K562 (cell line): ENCODE measurements around the gene SETDB2. TPM values are rescaled to one million over a fixed set of nuclear protein-coding genes. Genes with fewer than 3 reads are reported as not detected.

Experiments
- CXXC5 ChIP-seq: fragments of 250-450 bp; sonication (Bioruptor Pico); IDR thresholded peaks from 2 replicates; pipeline ENCODE4 v1.8.0; 2022; ENCODE audit warnings: inconsistent platforms, mild to moderate bottlenecking, moderate library complexity
- HEY1 ChIP-seq: fragments of 250-450 bp; sonication (Bioruptor Pico); IDR thresholded peaks from 2 replicates; pipeline ENCODE4 v1.5.0; 2020; ENCODE audit warnings: mild to moderate bottlenecking, moderate library complexity, borderline replicate concordance
- KLF13 ChIP-seq: fragments of 450-650 bp; IDR thresholded peaks from 2 replicates; pipeline ENCODE4 v1.6.1; 2016; ENCODE audit warnings: missing genetic modification characterization, low read depth, mild to moderate bottlenecking, missing compliant biosample characterization, moderate library complexity, borderline replicate concordance
- MTA3 ChIP-seq: fragments of 450-650 bp; formaldehyde crosslinking; IDR thresholded peaks from 2 replicates; pipeline ENCODE4 v1.6.1; 2017; ENCODE audit warnings: mild to moderate bottlenecking, borderline replicate concordance
- NR4A1 ChIP-seq, 2 experiments: fragments of 250-450 bp in 1 of 2; fragments of 450-650 bp in 1 of 2; sonication (Bioruptor Pico) in 1 of 2; IDR thresholded peaks; 2 replicates each; pipeline versions ENCODE4 v1.4.0 to v1.6.1; 2016 to 2020; ENCODE audit warnings: mild to moderate bottlenecking in 2 of 2, missing compliant biosample characterization in 1 of 2, missing genetic modification characterization in 1 of 2, moderate library complexity in 1 of 2
- NRF1 ChIP-seq, 2 experiments: fragments of 450-650 bp; IDR thresholded peaks in 1 of 2; conservative IDR thresholded peaks in 1 of 2; 2 replicates each; pipeline ENCODE4 v1.6.1; 2014; ENCODE audit warnings: mild to moderate bottlenecking in 2 of 2
- POLR2G ChIP-seq: fragments of 200-400 bp; formaldehyde crosslinking; IDR thresholded peaks from 2 replicates; pipeline ENCODE4 v1.6.1; 2017; ENCODE audit warnings: low read depth, mild to moderate bottlenecking, antibody characterized with exemption, low read length, moderate library complexity
- POLR2H ChIP-seq: IDR thresholded peaks from 2 replicates; pipeline ENCODE4 v1.6.1; 2016; ENCODE audit warnings: missing genetic modification characterization, low read depth, mild to moderate bottlenecking, control low read depth, missing compliant biosample characterization, moderate library complexity
- RHOXF2B ChIP-seq: fragments of 250-450 bp; sonication (Bioruptor Pico); conservative IDR thresholded peaks from 2 replicates; pipeline ENCODE4 v1.5.1; 2021
- SMC3 ChIP-seq: conservative IDR thresholded peaks from 2 replicates; pipeline ENCODE4 v1.6.1; 2011; ENCODE audit warnings: low read depth, low read length, improper control_type of control experiment; ENCODE audit not compliant: insufficient read depth
- SRSF7 ChIP-seq: fragments of 200-400 bp; formaldehyde crosslinking; optimal IDR thresholded peaks from 2 replicates; pipeline ENCODE3; 2017; ENCODE audit warnings: mild to moderate bottlenecking, low read depth, low read length
- TBP ChIP-seq: optimal IDR thresholded peaks from 2 replicates; pipeline ENCODE3; 2011; ENCODE audit warnings: low read depth, low read length, improper control_type of control experiment
- ZNF274 ChIP-seq: IDR thresholded peaks from 2 replicates; pipeline ENCODE4 v1.6.1; 2011; ENCODE audit warnings: low read depth, mild to moderate bottlenecking, low read length, moderate library complexity, borderline replicate concordance
- polyA plus RNA-seq, 8 experiments: library from polyadenylated mRNA; depleted of rRNA in 4 of 8; stranded (reverse) in 5 of 8; unstranded in 3 of 8; fragments of >200 nt; fragmentation: Nextera tagmentation in 2 of 8; fragmentation: Illumina TruSeq in 1 of 8; extraction: Ambion mirVana in 2 of 8; extraction: Trizol in 1 of 8; gene quantifications; 2 replicates each; pipeline versions ENCODE4 v1.2.1 to v1.2.3, GENCODE V29; 2011 to 2014; ENCODE audit warnings: inconsistent platforms in 1 of 8, missing spikeins in 1 of 8
- total RNA-seq, 7 experiments: library from RNA; depleted of rRNA in 6 of 7; stranded (reverse); fragments of >200 nt in 6 of 7; fragmentation: Illumina TruSeq in 2 of 7; extraction: Trizol in 2 of 7; gene quantifications; 2 replicates each; pipeline versions ENCODE4 v1.2.1 to v1.2.3, GENCODE V29; 2011 to 2021; ENCODE audit warnings: low replicate concordance in 1 of 7
- TF ChIP-seq, protein P1 (sequence below): sonication (generic); formaldehyde crosslinking; IDR thresholded peaks from 2 replicates; pipeline ENCODE4 v1.8.0; 2022; ENCODE audit warnings: missing genetic modification reagents, mild to moderate bottlenecking, moderate library complexity, borderline replicate concordance
- TF ChIP-seq, protein P2 (sequence below): sonication (generic); formaldehyde crosslinking; IDR thresholded peaks from 2 replicates; pipeline ENCODE4 v1.9.0; 2022; ENCODE audit warnings: mild to moderate bottlenecking, missing genetic modification reagents
- TF ChIP-seq, protein P3 (sequence below), 3 experiments: fragments of 200-800 bp in 1 of 3; fragments of 250-450 bp in 1 of 3; fragments of 450-650 bp in 1 of 3; sonication (Bioruptor Pico) in 1 of 3; sonication (Bioruptor generic) in 1 of 3; formaldehyde crosslinking in 1 of 3; IDR thresholded peaks; 2 replicates each; pipeline versions ENCODE4 v1.6.1 to v1.8.0; 2016 to 2022; ENCODE audit warnings: mild to moderate bottlenecking in 2 of 3, missing genetic modification characterization in 2 of 3, missing compliant biosample characterization in 1 of 3, moderate library complexity in 1 of 3
- TF ChIP-seq, protein P4 (sequence below): sonication (generic); formaldehyde crosslinking; IDR thresholded peaks from 2 replicates; pipeline ENCODE4 v1.8.0; 2023; ENCODE audit warnings: mild to moderate bottlenecking, missing genetic modification reagents

The SETDB2 gene
- total and polyA plus RNA-seq, 9 of the 15 experiments (the other 6 are each of a cell fraction or from before 2014, with no cell fraction given), result 1.0 to 9.0 (median 6.1) TPM

DNA sequence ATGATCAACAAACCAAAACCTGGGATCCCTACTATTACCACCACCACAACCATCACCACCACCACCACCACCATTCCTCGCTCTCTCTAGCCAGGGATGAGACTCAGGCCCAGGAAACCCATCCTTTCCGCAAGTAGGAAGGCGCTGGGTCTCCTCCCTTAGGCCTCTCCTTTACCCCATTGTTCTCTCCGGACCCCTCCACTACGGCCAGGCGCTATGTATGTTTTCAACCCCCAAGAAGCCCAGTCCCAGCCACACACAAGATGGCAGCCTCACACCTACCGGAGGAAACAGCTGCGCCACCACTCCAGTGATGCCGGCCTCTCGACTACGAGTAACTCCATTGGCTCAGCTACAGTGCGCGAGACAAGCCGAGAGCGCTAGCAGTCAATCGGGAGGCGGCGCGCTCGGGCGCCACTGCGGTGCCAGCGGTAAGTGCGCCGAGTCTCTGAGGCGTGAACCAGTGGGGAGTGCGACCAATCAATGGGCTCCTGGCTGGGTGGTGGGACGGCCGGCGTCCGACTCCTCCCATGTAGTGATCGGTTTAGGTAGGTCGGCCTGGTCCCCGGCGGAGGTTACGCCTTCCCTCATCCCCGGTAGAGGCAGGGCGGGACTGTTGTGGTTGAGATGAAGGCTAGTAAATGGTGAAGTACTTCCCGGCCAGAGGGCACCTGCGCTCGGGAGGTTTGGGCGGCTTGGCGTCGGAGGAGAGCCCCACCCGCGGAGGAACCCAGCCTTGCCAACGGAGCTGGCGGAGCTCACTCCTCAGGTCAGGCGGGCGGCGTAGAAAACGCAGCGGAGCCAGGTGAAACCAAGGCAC, at the start of gene SETDB2, which contains the start of gene CAB39L (continued):
- TF ChIP-seq RHOXF2B (CRISPR knock-in tag) (no peak), CXXC5 (CRISPR knock-in tag) (peak; percentile 68), NR4A1 (CRISPR knock-in tag; IDR thresholded peaks at IDR 0.05) (no peak), NR4A1 (tag; IDR thresholded peaks at IDR 0.05) (no peak), SMC3 (no peak), MTA3 (no peak), KLF13 (no peak), NRF1 (conservative IDR thresholded peaks at IDR 0.05 in 1 of 2, IDR thresholded peaks at IDR 0.05 in 1 of 2) (peak; percentile 88 to 90), SRSF7 (no peak), HEY1 (CRISPR knock-in tag) (no peak), POLR2G (peak; percentile 89), TBP (peak; percentile 83), ZNF274 (no peak), POLR2H (tag) (peak; percentile 59)
- TF ChIP-seq, protein P1, sequence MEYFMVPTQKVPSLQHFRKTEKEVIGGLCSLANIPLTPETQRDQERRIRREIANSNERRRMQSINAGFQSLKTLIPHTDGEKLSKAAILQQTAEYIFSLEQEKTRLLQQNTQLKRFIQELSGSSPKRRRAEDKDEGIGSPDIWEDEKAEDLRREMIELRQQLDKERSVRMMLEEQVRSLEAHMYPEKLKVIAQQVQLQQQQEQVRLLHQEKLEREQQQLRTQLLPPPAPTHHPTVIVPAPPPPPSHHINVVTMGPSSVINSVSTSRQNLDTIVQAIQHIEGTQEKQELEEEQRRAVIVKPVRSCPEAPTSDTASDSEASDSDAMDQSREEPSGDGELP (CRISPR knock-in tag), result peak; percentile 99
- TF ChIP-seq, protein P2, sequence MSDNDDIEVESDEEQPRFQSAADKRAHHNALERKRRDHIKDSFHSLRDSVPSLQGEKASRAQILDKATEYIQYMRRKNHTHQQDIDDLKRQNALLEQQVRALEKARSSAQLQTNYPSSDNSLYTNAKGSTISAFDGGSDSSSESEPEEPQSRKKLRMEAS, result peak; percentile 77
- TF ChIP-seq, protein P3, sequence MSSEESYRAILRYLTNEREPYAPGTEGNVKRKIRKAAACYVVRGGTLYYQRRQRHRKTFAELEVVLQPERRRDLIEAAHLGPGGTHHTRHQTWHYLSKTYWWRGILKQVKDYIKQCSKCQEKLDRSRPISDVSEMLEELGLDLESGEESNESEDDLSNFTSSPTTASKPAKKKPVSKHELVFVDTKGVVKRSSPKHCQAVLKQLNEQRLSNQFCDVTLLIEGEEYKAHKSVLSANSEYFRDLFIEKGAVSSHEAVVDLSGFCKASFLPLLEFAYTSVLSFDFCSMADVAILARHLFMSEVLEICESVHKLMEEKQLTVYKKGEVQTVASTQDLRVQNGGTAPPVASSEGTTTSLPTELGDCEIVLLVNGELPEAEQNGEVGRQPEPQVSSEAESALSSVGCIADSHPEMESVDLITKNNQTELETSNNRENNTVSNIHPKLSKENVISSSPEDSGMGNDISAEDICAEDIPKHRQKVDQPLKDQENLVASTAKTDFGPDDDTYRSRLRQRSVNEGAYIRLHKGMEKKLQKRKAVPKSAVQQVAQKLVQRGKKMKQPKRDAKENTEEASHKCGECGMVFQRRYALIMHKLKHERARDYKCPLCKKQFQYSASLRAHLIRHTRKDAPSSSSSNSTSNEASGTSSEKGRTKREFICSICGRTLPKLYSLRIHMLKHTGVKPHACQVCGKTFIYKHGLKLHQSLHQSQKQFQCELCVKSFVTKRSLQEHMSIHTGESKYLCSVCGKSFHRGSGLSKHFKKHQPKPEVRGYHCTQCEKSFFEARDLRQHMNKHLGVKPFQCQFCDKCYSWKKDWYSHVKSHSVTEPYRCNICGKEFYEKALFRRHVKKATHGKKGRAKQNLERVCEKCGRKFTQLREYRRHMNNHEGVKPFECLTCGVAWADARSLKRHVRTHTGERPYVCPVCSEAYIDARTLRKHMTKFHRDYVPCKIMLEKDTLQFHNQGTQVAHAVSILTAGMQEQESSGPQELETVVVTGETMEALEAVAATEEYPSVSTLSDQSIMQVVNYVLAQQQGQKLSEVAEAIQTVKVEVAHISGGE (CRISPR knock-in tag; IDR thresholded peaks at IDR 0.05), result peak in 1 of 3 experiments; percentile 45; a peak in 1 of 6 replicates
- TF ChIP-seq, protein P4, sequence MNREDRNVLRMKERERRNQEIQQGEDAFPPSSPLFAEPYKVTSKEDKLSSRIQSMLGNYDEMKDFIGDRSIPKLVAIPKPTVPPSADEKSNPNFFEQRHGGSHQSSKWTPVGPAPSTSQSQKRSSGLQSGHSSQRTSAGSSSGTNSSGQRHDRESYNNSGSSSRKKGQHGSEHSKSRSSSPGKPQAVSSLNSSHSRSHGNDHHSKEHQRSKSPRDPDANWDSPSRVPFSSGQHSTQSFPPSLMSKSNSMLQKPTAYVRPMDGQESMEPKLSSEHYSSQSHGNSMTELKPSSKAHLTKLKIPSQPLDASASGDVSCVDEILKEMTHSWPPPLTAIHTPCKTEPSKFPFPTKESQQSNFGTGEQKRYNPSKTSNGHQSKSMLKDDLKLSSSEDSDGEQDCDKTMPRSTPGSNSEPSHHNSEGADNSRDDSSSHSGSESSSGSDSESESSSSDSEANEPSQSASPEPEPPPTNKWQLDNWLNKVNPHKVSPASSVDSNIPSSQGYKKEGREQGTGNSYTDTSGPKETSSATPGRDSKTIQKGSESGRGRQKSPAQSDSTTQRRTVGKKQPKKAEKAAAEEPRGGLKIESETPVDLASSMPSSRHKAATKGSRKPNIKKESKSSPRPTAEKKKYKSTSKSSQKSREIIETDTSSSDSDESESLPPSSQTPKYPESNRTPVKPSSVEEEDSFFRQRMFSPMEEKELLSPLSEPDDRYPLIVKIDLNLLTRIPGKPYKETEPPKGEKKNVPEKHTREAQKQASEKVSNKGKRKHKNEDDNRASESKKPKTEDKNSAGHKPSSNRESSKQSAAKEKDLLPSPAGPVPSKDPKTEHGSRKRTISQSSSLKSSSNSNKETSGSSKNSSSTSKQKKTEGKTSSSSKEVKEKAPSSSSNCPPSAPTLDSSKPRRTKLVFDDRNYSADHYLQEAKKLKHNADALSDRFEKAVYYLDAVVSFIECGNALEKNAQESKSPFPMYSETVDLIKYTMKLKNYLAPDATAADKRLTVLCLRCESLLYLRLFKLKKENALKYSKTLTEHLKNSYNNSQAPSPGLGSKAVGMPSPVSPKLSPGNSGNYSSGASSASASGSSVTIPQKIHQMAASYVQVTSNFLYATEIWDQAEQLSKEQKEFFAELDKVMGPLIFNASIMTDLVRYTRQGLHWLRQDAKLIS, result 0 out of 2 replicates have a peak, but pooled peaks have one; percentile 65
